Heart left ventricle (tissue), 16 donors: ENCODE measurements around the gene EDC4. TPM values are rescaled to one million over a fixed set of nuclear protein-coding genes. Genes with fewer than 3 reads are reported as not detected.

Source experiments
- ATAC-seq, 4 donors: fragments of 200-7000 bp; cut with Tn5 transposase; one replicate each; pipeline ENCODE4 v1.9.1; 2020 to 2022; ENCODE audit warnings: moderate library complexity in 4 of 4, mild to moderate bottlenecking in 3 of 4, moderate number of reproducible peaks in 1 of 4
- DNase-seq, 5 donors: peaks; one replicate each; pipeline ENCODE4 v3.0.0-alpha.2; 2020
- H3K27ac ChIP-seq, 12 donors: fragments of 200-600 bp; sonication (generic) in 4 of 12; one replicate each; pipeline versions ENCODE4 v1.5.0 to v1.8.0; 2016 to 2022; ENCODE audit warnings: mild to moderate bottlenecking in 2 of 12
- H3K27me3 ChIP-seq, 9 donors: fragments of 200-600 bp; sonication (generic) in 2 of 9; one replicate each; pipeline versions ENCODE4 v1.5.1 to v1.8.0; 2016 to 2022; ENCODE audit warnings: mild to moderate bottlenecking in 3 of 9
- H3K36me3 ChIP-seq, 9 donors: fragments of 200-600 bp; sonication (generic) in 2 of 9; one replicate each; pipeline versions ENCODE4 v1.5.0 to v1.8.0; 2018 to 2022; ENCODE audit warnings: mild to moderate bottlenecking in 2 of 9
- H3K4me1 ChIP-seq, 12 donors: fragments of 200-600 bp; sonication (generic) in 4 of 12; one replicate each; pipeline versions ENCODE4 v1.5.0 to v1.8.0; 2016 to 2022; ENCODE audit warnings: mild to moderate bottlenecking in 3 of 12
- H3K4me3 ChIP-seq, 12 donors: fragments of 200-600 bp; sonication (generic) in 4 of 12; one replicate each; pipeline versions ENCODE4 v1.5.0 to v1.8.0; 2017 to 2022; ENCODE audit warnings: mild to moderate bottlenecking in 9 of 12, moderate library complexity in 4 of 12
- H3K9me3 ChIP-seq, 12 donors: fragments of 200-600 bp; sonication (generic) in 4 of 12; one replicate each; pipeline versions ENCODE4 v1.5.0 to v1.8.0; 2016 to 2022; ENCODE audit warnings: mild to moderate bottlenecking in 1 of 12
- CTCF ChIP-seq, 12 donors: fragments of 200-600 bp; sonication (generic) in 4 of 12; IDR thresholded peaks; one replicate each; pipeline versions ENCODE4 v1.5.0 to v1.8.0; 2018 to 2022; ENCODE audit warnings: antibody characterized with exemption in 12 of 12, mild to moderate bottlenecking in 5 of 12
- POLR2A ChIP-seq, 2 donors: fragments of 450-650 bp; IDR thresholded peaks; one replicate each; pipeline ENCODE4 v1.6.1; 2017; ENCODE audit warnings: antibody characterized with exemption in 2 of 2, mild to moderate bottlenecking in 2 of 2, moderate library complexity in 2 of 2
- WGBS, 4 donors: extraction: QIAGEN DNeasy Blood & Tissue Kit in 2 of 4; methylation state at CpG; one replicate each; pipeline versions ENCODE4 v1.1.5 to v1.1.7; 2013 to 2018; 5-methylcytosine and 5-hydroxymethylcytosine counted together
- intact Hi-C, 10 donors: fragments of 100-400 bp; cut with DNase I; formaldehyde crosslinking; loops; one replicate each; pipeline versions ENCODE4 v1.11.1 to v1.14.2; 2022
- polyA plus RNA-seq, 2 donors: library from polyadenylated mRNA; stranded (reverse); fragments of 200-250 nt; gene quantifications; one replicate each; pipeline ENCODE4 v1.2.3, GENCODE V29; 2013
- total RNA-seq, 9 donors: library from RNA; depleted of rRNA in 2 of 9; stranded (reverse); fragments of >200 nt in 2 of 9; fragmentation: NEBNext Ultra II Directional in 3 of 9; extraction: Animal tissue kit (Norgen Biotek cat#: 25700) in 3 of 9; gene quantifications; one replicate each; pipeline versions ENCODE4 v1.1.0 to v1.2.4, GENCODE V29; 2016 to 2023
- donor health status: ischemic (EF 13 %, LVEDD 7.1; RV severe dilation, severe dysfunction).
- donor health status: healthy with polysubstance abuse.
- donor health status: DM: no; HTN: yes; CAD: no.
- donor health status: DM: no; HTN: no; CAD: no.
- donor health status: ischemic (EF 25% LVEDD 6.9; RV normal size, moderate dysfunction).
- donor health status: ischemic (EF 25% LVEDD 5.7; RV mildly dilated, moderate dysfunction).
- donor health status: healthy.
- donor health status: DM: yes; HTN: yes; CAD: no.
- donor health status: ischemic (EF 35%, LVEDD 5.7; RV mildly dilated, moderate dysfunction).
- donor health status: nonischemic (EF 11% LVEDD 7.7; RV severe dilation, severe dysfunction).
- donor health status: DM: yes; HTN: yes; CAD: no.
- donor health status: PGD.
- donor health status: ischemic (EF 29% LVEDD 5.4; RV normal size, mild dysfunction).
- donor health status: nonischemic (EF 23%, LVEDD 6.1; RV moderate dilation, normal function).

EDC4 gene
- total and polyA plus RNA-seq, 11 donors: 26.2 to 42.5 (median 32.0) TPM

- Histone ChIP-seq H3K4me1 (peaks cover 0 to 56% (median 32%) of the 10 kb centered on the region in 12 donors), H3K27ac (peak overlapping the region; percentile 44 to 94 (median 78)), H3K9me3 (no peaks in the 10 kb centered on the region), H3K36me3 (peaks cover 0 to 81% (median 66%) of the 10 kb centered on the region in 9 donors), H3K4me3 (no peak overlapping the region), H3K27me3 (no peaks in the 10 kb centered on the region)
- intact Hi-C loops: loop anchor here in 9 of 10 donors (2.0 to 10.0 kb wide), 8 partner anchors 43 to 161 kb away; no protein-coding TSS in a partner anchor
- TF ChIP-seq CTCF (IDR thresholded peaks at IDR 0.05): no peak
- TF ChIP-seq POLR2A (IDR thresholded peaks at IDR 0.05): no peak
- ATAC-seq: no peak
- WGBS, 4 donors: 66 to 83% (median 70%) methylated on average over 5 to 6 of the region's 6 CpGs
- DNase-seq: no peak
Observed at GRCh38 chr16:67883146-67883871, 10.5 kb downstream of the EDC4 start.

- Histone ChIP-seq H3K4me3 (no peak overlapping the region), H3K27ac (peak overlapping the region in 11 of 12 donors; percentile 44 to 94 (median 81)), H3K36me3 (peaks cover 0 to 75% (median 60%) of the 10 kb centered on the region in 9 donors), H3K27me3 (no peaks in the 10 kb centered on the region), H3K9me3 (no peaks in the 10 kb centered on the region), H3K4me1 (peaks cover 0 to 56% (median 32%) of the 10 kb centered on the region in 12 donors)
- intact Hi-C loops: loop anchor here in 9 of 10 donors (1.0 to 10.0 kb wide), 9 partner anchors 43 to 161 kb away; no protein-coding TSS in a partner anchor
- TF ChIP-seq POLR2A (IDR thresholded peaks at IDR 0.05): no peak
- TF ChIP-seq CTCF (IDR thresholded peaks at IDR 0.05): peak; percentile 74 to 92 (median 83)
- ATAC-seq: peak in 3 of 4 donors; percentile 11 to 41 (median 38)
- DNase-seq: peak; percentile 47 to 80 (median 49)
- WGBS, 4 donors: 58 to 64% (median 63%) methylated on average over 11 of the region's 11 CpGs
Observed at GRCh38 chr16:67883872-67884261, 11.0 kb downstream of the EDC4 start.

GRCh38 chr16:67884684-67885083, 11.8 kb downstream of the EDC4 start, which contains the start of gene NRN1L:
TSS of gene NRN1L (plus strand) at chr16:67884885. CDS start at chr16:67884904, 19 bp downstream.
- H3K27ac ChIP-seq: peak within 1 kb of the TSS in 11 of 12 donors; percentile 21 to 94 (median 81)
- peak; percentile 90 to 94 (median 92) for DNase-seq
- H3K9me3 ChIP-seq: no peaks in the 10 kb centered on the region
- peak; percentile 56 to 82 (median 76) for ATAC-seq
- no peak for TF ChIP-seq CTCF (IDR thresholded peaks at IDR 0.05)
- TF ChIP-seq POLR2A (IDR thresholded peaks at IDR 0.05): no peak
- intact Hi-C loops: loop anchor here in 9 of 10 donors (1.0 to 10.0 kb wide), 7 partner anchors 43 to 160 kb away; no protein-coding TSS in a partner anchor
- peaks cover 0 to 54% (median 32%) of the 10 kb centered on the region in 12 donors for H3K4me1 ChIP-seq
- H3K27me3 ChIP-seq: no peaks in the 10 kb centered on the region
- peak within 1 kb of the TSS in 3 of 12 donors; percentile 3 to 22 (median 6) for H3K4me3 ChIP-seq
- peaks cover 0 to 67% (median 52%) of the 10 kb centered on the region in 9 donors for H3K36me3 ChIP-seq
- 27 to 35% (median 31%) methylated on average over 22 of the region's 22 CpGs for WGBS, 4 donors

GRCh38 chr16:67885545-67885944, 12.7 kb downstream of the EDC4 start:
- no peak for TF ChIP-seq POLR2A (IDR thresholded peaks at IDR 0.05)
- TF ChIP-seq CTCF (IDR thresholded peaks at IDR 0.05): no peak
- Histone ChIP-seq H3K36me3 (peaks cover 0 to 59% (median 44%) of the 10 kb centered on the region in 9 donors), H3K4me3 (no peak overlapping the region), H3K4me1 (peaks cover 0 to 46% (median 31%) of the 10 kb centered on the region in 12 donors), H3K27me3 (no peaks in the 10 kb centered on the region), H3K27ac (peak overlapping the region in 6 of 12 donors; percentile 21 to 92 (median 84)), H3K9me3 (no peaks in the 10 kb centered on the region)
- WGBS, 4 donors: 92 to 96% (median 94%) methylated on average over 10 to 12 of the region's 12 CpGs
- DNase-seq (no peak), ATAC-seq (no peak)
- intact Hi-C loops: loop anchor here in 2 of 10 donors (10.0 kb wide), 2 partner anchors 149 to 159 kb away; no protein-coding TSS in a partner anchor
